IMR-90 (cell line): ENCODE measurements around the gene CDCP2. TPM values are rescaled to one million over a fixed set of nuclear protein-coding genes. Genes with fewer than 3 reads are reported as not detected.

Experiments used
- ATAC-seq: fragments of 200-7000 bp; cut with Tn5 transposase; 2 replicates; pipeline ENCODE4 v1.9.1; 2020; ENCODE audit warnings: low read depth, mild to moderate bottlenecking, moderate library complexity
- BruUV-seq: library from RNA; stranded (reverse); fragments of 400-500 nt; replicated peaks from 2 replicates; lab custom pipeline; 2021; lab: Mats Ljungman, UMichigan
- CTCF ChIA-PET: fragments of 300-600 bp; formaldehyde crosslinking; extraction: SDS; loops from one replicate; lab custom pipeline; 2021; ENCODE audit warnings: antibody characterized with exemption; lab: Yijun Ruan, JAX
- POLR2A ChIA-PET: fragments of 300-600 bp; sonication (Branson Sonifier 250); formaldehyde crosslinking; loops from one replicate; lab custom pipeline; 2022; ENCODE audit warnings: antibody characterized with exemption; ENCODE audit not compliant: unreplicated experiment; lab: Charles Lee
- DNase-seq: peaks from one replicate; pipeline ENCODE4 v3.0.0; 2013
- H2AFZ ChIP-seq: replicated peaks from 2 replicates; pipeline ENCODE3; 2013; ENCODE audit warnings: low read length, mild to moderate bottlenecking; ENCODE audit not compliant: poor library complexity
- H2AK5ac ChIP-seq: 2 replicates; pipeline ENCODE4 v1.6.1; 2013; ENCODE audit warnings: low read depth, low read length, inconsistent platforms
- H2AK9ac ChIP-seq: replicated peaks from 2 replicates; pipeline ENCODE3; 2013; ENCODE audit warnings: mild to moderate bottlenecking, low read depth, low read length, moderate library complexity; ENCODE audit not compliant: poor library complexity
- H2BK120ac ChIP-seq: 2 replicates; pipeline ENCODE4 v1.6.1; 2013; ENCODE audit warnings: low read depth, low read length, inconsistent platforms
- H2BK15ac ChIP-seq: 3 replicates; pipeline ENCODE4 v1.6.1; 2013; ENCODE audit warnings: low read depth, low read length, inconsistent platforms
- H2BK20ac ChIP-seq: 2 replicates; pipeline ENCODE4 v1.6.1; 2013; ENCODE audit warnings: low read depth, mild to moderate bottlenecking, inconsistent platforms, low read length, moderate library complexity
- H2BK5ac ChIP-seq: 2 replicates; pipeline ENCODE4 v1.6.1; 2013; ENCODE audit warnings: mild to moderate bottlenecking, low read depth, low read length, inconsistent platforms; ENCODE audit not compliant: poor library complexity, severe bottlenecking
- H3K14ac ChIP-seq: replicated peaks from 2 replicates; pipeline ENCODE4 v1.6.1; 2013; ENCODE audit warnings: low read depth, low read length, inconsistent platforms
- H3K18ac ChIP-seq: 2 replicates; pipeline ENCODE4 v1.6.1; 2013; ENCODE audit warnings: low read depth, low read length, control low read depth
- H3K23ac ChIP-seq: 2 replicates; pipeline ENCODE4 v1.6.1; 2013; ENCODE audit warnings: low read depth, low read length, inconsistent platforms
- H3K27ac ChIP-seq: 2 replicates; pipeline ENCODE4 v1.5.1; 2013; ENCODE audit warnings: mild to moderate bottlenecking, control low read depth, low read length; ENCODE audit not compliant: insufficient read depth
- H3K27me3 ChIP-seq: 2 replicates; pipeline ENCODE4 v1.6.1; 2013; ENCODE audit warnings: low read length; ENCODE audit not compliant: control insufficient read depth, insufficient read depth
- H3K36me3 ChIP-seq: 2 replicates; pipeline ENCODE4 v1.6.1; 2013; ENCODE audit warnings: low read length, mixed read lengths; ENCODE audit not compliant: control insufficient read depth, insufficient read depth
- H3K4ac ChIP-seq: 2 replicates; pipeline ENCODE4 v1.6.1; 2013; ENCODE audit warnings: low read depth, low read length, inconsistent platforms
- H3K4me1 ChIP-seq: 2 replicates; pipeline ENCODE4 v1.6.1; 2013; ENCODE audit warnings: low read length, mixed read lengths; ENCODE audit not compliant: control insufficient read depth, insufficient read depth
- H3K4me2 ChIP-seq: 2 replicates; pipeline ENCODE4 v1.6.1; 2013; ENCODE audit warnings: low read depth, mild to moderate bottlenecking, control low read depth, low read length, moderate library complexity
- H3K4me3 ChIP-seq: 2 replicates; pipeline ENCODE4 v1.5.1; 2013; ENCODE audit warnings: low read depth, mild to moderate bottlenecking, control low read depth, low read length, moderate library complexity; ENCODE audit not compliant: insufficient read depth
- H3K56ac ChIP-seq: 2 replicates; pipeline ENCODE4 v1.6.1; 2013; ENCODE audit warnings: low read length, inconsistent platforms; ENCODE audit not compliant: insufficient read depth; ENCODE audit errors: extremely low read depth
- H3K79me1 ChIP-seq, 2 experiments: 2 replicates each; pipeline ENCODE4 v1.6.1; 2013; ENCODE audit warnings: low read length in 2 of 2, inconsistent platforms in 1 of 2, low read depth in 1 of 2
- H3K9ac ChIP-seq: 2 replicates; pipeline ENCODE4 v1.6.1; 2013; ENCODE audit warnings: low read depth, low read length, control low read depth
- H3K9me1 ChIP-seq: 2 replicates; pipeline ENCODE4 v1.6.1; 2013; ENCODE audit warnings: low read length, inconsistent platforms; ENCODE audit not compliant: insufficient read depth
- H3K9me3 ChIP-seq: 2 replicates; pipeline ENCODE4 v1.6.1; 2013; ENCODE audit warnings: low read length; ENCODE audit not compliant: control insufficient read depth, insufficient read depth
- H4K20me1 ChIP-seq: 2 replicates; pipeline ENCODE4 v1.6.1; 2013; ENCODE audit warnings: low read length, inconsistent platforms; ENCODE audit not compliant: insufficient read depth
- H4K5ac ChIP-seq: 2 replicates; pipeline ENCODE4 v1.6.1; 2013; ENCODE audit warnings: mild to moderate bottlenecking, low read depth, low read length, control low read depth
- H4K8ac ChIP-seq, 2 experiments: 2 replicates each; pipeline ENCODE4 v1.6.1; 2013; ENCODE audit warnings: low read depth in 2 of 2, low read length in 2 of 2, control low read depth in 1 of 2, inconsistent platforms in 1 of 2
- H4K91ac ChIP-seq: 2 replicates; pipeline ENCODE4 v1.6.1; 2013; ENCODE audit warnings: low read depth, low read length, inconsistent platforms; ENCODE audit not compliant: insufficient read depth
- CHD1 ChIP-seq: IDR thresholded peaks from 2 replicates; pipeline ENCODE4 v1.6.1; 2012; ENCODE audit warnings: low read depth, low read length, improper control_type of control experiment
- CTCF ChIP-seq: conservative IDR thresholded peaks from 2 replicates; pipeline ENCODE4 v1.5.1; 2012; ENCODE audit warnings: mild to moderate bottlenecking, low read depth, low read length, improper control_type of control experiment
- MAZ ChIP-seq: IDR thresholded peaks from 2 replicates; pipeline ENCODE4 v1.6.1; 2012; ENCODE audit warnings: low read depth, mild to moderate bottlenecking, low read length, improper control_type of control experiment, moderate library complexity, borderline replicate concordance
- RAD21 ChIP-seq: IDR thresholded peaks from 2 replicates; pipeline ENCODE4 v1.6.1; 2012; ENCODE audit warnings: low read length, improper control_type of control experiment
- RCOR1 ChIP-seq: IDR thresholded peaks from 2 replicates; pipeline ENCODE4 v1.6.1; 2012; ENCODE audit warnings: mild to moderate bottlenecking, low read length, improper control_type of control experiment; ENCODE audit not compliant: insufficient replicate concordance
- SMC3 ChIP-seq: fragments of 150-350 bp; IDR thresholded peaks from 2 replicates; pipeline ENCODE4 v1.6.1; 2016; ENCODE audit warnings: low read depth, mild to moderate bottlenecking, antibody characterized with exemption, low read length, moderate library complexity
- USF2 ChIP-seq: fragments of 150-350 bp; IDR thresholded peaks from 2 replicates; pipeline ENCODE4 v1.6.1; 2017; ENCODE audit warnings: mild to moderate bottlenecking, antibody characterized with exemption, low read length, low read depth
- WGBS, 2 experiments: methylation state at CpG; one replicate each; pipeline versions ENCODE4 v1.1.5 to v1.1.7; 2013; ENCODE audit warnings: missing lambda C conversion rate in 2 of 2; ENCODE audit not compliant: insufficient read length in 1 of 2; ENCODE audit errors: extremely low coverage in 2 of 2; 5-methylcytosine and 5-hydroxymethylcytosine counted together
- dilution Hi-C: fragments of 300-500 bp; cut with HindIII; formaldehyde crosslinking; loops from one replicate; pipeline ENCODE4 v1.14.3; 2018; ENCODE audit warnings: low sequenced_read_pairs; ENCODE audit not compliant: unreplicated experiment
- in situ Hi-C: fragments of 300-500 bp; cut with MboI; formaldehyde crosslinking; loops from 3 replicates; pipeline ENCODE4 v1.14.3; 2019; ENCODE audit warnings: low sequenced_read_pairs, inconsistent platforms, mixed read lengths
- intact Hi-C: fragments of 100-400 bp; cut with micrococcal nuclease; formaldehyde crosslinking; loops from 2 replicates; pipeline ENCODE4 v1.10.0; 2022
- polyA plus RNA-seq, 3 experiments: library from polyadenylated mRNA; depleted of rRNA; stranded (reverse); fragments of >200 nt; gene quantifications; 2 replicates each; pipeline ENCODE4 v1.2.3, GENCODE V29; 2012; ENCODE audit warnings: low replicate concordance in 1 of 3
- total RNA-seq: library from RNA; depleted of rRNA; stranded (reverse); fragments of >200 nt; gene quantifications from 2 replicates; pipeline ENCODE4 v1.2.3, GENCODE V29; 2012

CDCP2 gene
- total and polyA plus RNA-seq, 2 of the 4 experiments (the other 2 are of a cell fraction), result not detected

DNA sequence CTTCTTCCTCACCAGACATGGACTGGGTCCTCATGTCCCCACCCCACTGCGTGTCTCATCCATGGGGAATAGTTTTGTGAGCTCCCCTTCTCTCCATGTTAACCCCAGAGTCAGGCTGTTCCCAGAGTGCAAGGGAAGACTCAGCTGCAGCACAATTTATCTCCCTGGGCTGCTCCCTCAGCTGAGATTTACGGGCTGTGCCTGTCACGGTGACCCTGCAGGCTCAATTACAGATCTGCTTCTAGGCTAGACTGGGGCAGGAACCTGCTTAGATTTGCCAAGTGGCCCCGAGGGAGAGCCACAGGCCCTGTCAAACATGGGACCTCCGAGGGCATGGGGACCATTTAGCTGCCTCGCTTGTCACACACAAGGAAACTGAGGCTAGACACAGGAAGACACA lies 37.8 kb downstream of the CDCP2 start:
- Histone ChIP-seq H2BK20ac (no peak overlapping the region), H3K79me1 (peaks cover 0 to 2% of the 10 kb centered on the region in 2 experiments; a peak in 1 of 4 replicates)

More for the DNA sequence above, 37.8 kb downstream of the CDCP2 start:
- Histone ChIP-seq H3K4me3 (no peak overlapping the region), H2BK120ac (no peak overlapping the region), H3K27me3 (no peaks in the 10 kb centered on the region; the same call in 1 of the 2 replicates), H3K14ac (no peak overlapping the region), H3K4me1 (peaks cover 9% of the 10 kb centered on the region), H4K5ac (no peak overlapping the region), H3K27ac (no peak overlapping the region), H3K9me3 (no peaks in the 10 kb centered on the region), H3K36me3 (no peaks in the 10 kb centered on the region), H2BK5ac (no peak overlapping the region), H3K9ac (no peak overlapping the region), H2BK15ac (no peak overlapping the region), H2AK9ac (no peak overlapping the region), H4K91ac (no peak overlapping the region), H2AFZ (no peak overlapping the region), H3K4me2 (no peak overlapping the region), H3K18ac (no peak overlapping the region), H3K23ac (0 out of 2 replicates have a peak overlapping the region, but pooled peaks have one; percentile 5), H2AK5ac (no peak overlapping the region), H3K9me1 (peaks cover 25% of the 10 kb centered on the region), H3K56ac (no peak overlapping the region), H4K8ac (no peak overlapping the region), H3K4ac (no peak overlapping the region), H4K20me1 (no peaks in the 10 kb centered on the region)
- DNase-seq (no peak), ATAC-seq (no peak)
- dilution Hi-C loops (no loop called here), intact Hi-C loops (no loop called here), in situ Hi-C loops (no loop called here)
- 83% methylated on average over 1 of the region's 6 CpGs; no CpG with 5 or more reads in 1 of the 2 experiments for WGBS, 2 experiments
- ChIA-PET POLR2A (no interaction called here), CTCF (interaction anchor here (1.7 kb wide), 1 partner anchor 33 kb away, joined by 4 read pairs; no protein-coding TSS in a partner anchor)
- TF ChIP-seq SMC3, result no peak
- TF ChIP-seq CHD1, result no peak
- TF ChIP-seq MAZ, result no peak
- TF ChIP-seq RCOR1, result no peak
- TF ChIP-seq USF2, result no peak
- no peak for TF ChIP-seq RAD21
- no peak for TF ChIP-seq CTCF
- BruUV-seq, result no TSS peak
